Epithelial cell of esophagus (primary cell): ENCODE data around the gene FLRT3.
A peak's percentile ranks its signal among the peaks of the same experiment; 100 is the strongest.

Experiments used
- DNase-seq: peaks from one replicate; pipeline ENCODE4 v3.0.0; 2010; ENCODE audit warnings: low read depth
- H3K4me3 ChIP-seq: 2 replicates; pipeline ENCODE4 v1.5.1; 2011; ENCODE audit warnings: mild to moderate bottlenecking, low read length, control low read depth
- CTCF ChIP-seq: IDR thresholded peaks from 2 replicates; pipeline ENCODE4 v1.5.1; 2011; ENCODE audit warnings: low read depth, mild to moderate bottlenecking, low read length, control low read depth, inconsistent platforms; ENCODE audit not compliant: insufficient read depth; ENCODE audit errors: missing control alignments

Gene FLRT3

GRCh38 chr20:14288341-14289330, 48.8 kb downstream of the FLRT3 start:
- TF ChIP-seq CTCF: no peak
- peak; percentile 95 for DNase-seq
- H3K4me3 ChIP-seq: no peak overlapping the region

- H3K4me3 ChIP-seq: no peak overlapping the region
- peak; percentile 44 for DNase-seq
- no peak for TF ChIP-seq CTCF
Observed at GRCh38 chr20:14284443-14284842, 53.0 kb downstream of the FLRT3 start.

- no peak for DNase-seq
- TF ChIP-seq CTCF: no peak
- H3K4me3 ChIP-seq: no peak overlapping the region
Observed at GRCh38 chr20:14282140-14282539, 55.3 kb downstream of the FLRT3 start.
